H1 (cell line): ENCODE measurements around the gene RAD51B.

Experiments
- CEBPB ChIP-seq: IDR thresholded peaks from 2 replicates; pipeline ENCODE4 v1.6.1; 2012; ENCODE audit warnings: low read depth, low read length
- CHD7 ChIP-seq: fragments of 300-600 bp; sonication (generic); IDR thresholded peaks from 2 replicates; pipeline ENCODE4 v1.7.1; 2012; ENCODE audit warnings: low read length, moderate library complexity, mild to moderate bottlenecking, inconsistent platforms; ENCODE audit not compliant: insufficient replicate concordance
- CREB1 ChIP-seq: IDR thresholded peaks from 2 replicates; pipeline ENCODE4 v1.6.1; 2012; ENCODE audit warnings: inconsistent platforms
- CTCF ChIP-seq, 3 experiments: IDR thresholded peaks; 1 replicate in 2 of 3; 2 replicates in 1 of 3; pipeline versions ENCODE4 v1.5.1 to v1.6.1; 2011; ENCODE audit warnings: low read length in 3 of 3, mild to moderate bottlenecking in 3 of 3, inconsistent platforms in 2 of 3, low read depth in 1 of 3, moderate library complexity in 1 of 3; ENCODE audit not compliant: insufficient read depth in 1 of 3; ENCODE audit errors: control extremely low read depth in 1 of 3
- EP300 ChIP-seq, 2 experiments: IDR thresholded peaks; 1 replicate in 1 of 2; 2 replicates in 1 of 2; pipeline ENCODE4 v1.6.1; 2011 to 2012; ENCODE audit warnings: low read depth in 2 of 2, low read length in 2 of 2, mild to moderate bottlenecking in 2 of 2, borderline replicate concordance in 1 of 2, inconsistent platforms in 1 of 2, moderate library complexity in 1 of 2
- GABPA ChIP-seq: IDR thresholded peaks from 2 replicates; pipeline ENCODE4 v1.6.1; 2011; ENCODE audit warnings: mild to moderate bottlenecking, low read length, moderate library complexity, borderline replicate concordance; ENCODE audit not compliant: insufficient read depth
- JUN ChIP-seq: IDR thresholded peaks from 2 replicates; pipeline ENCODE4 v1.6.1; 2011; ENCODE audit warnings: low read depth, mild to moderate bottlenecking, improper control_type of control experiment, low read length
- POLR2A ChIP-seq, 2 experiments: IDR thresholded peaks; 1 replicate in 1 of 2; 2 replicates in 1 of 2; pipeline ENCODE4 v1.6.1; 2011; ENCODE audit warnings: low read depth in 2 of 2, low read length in 2 of 2, mild to moderate bottlenecking in 2 of 2; ENCODE audit errors: control extremely low read depth in 1 of 2
- POLR2AphosphoS5 ChIP-seq: IDR thresholded peaks from 2 replicates; pipeline ENCODE4 v1.6.1; 2011; ENCODE audit warnings: low read depth, low read length
- RFX5 ChIP-seq: IDR thresholded peaks from 2 replicates; pipeline ENCODE4 v1.6.1; 2011; ENCODE audit warnings: low read depth, low read length, improper control_type of control experiment, borderline replicate concordance
- TAF1 ChIP-seq: IDR thresholded peaks from 2 replicates; pipeline ENCODE4 v1.6.1; 2011; ENCODE audit warnings: mild to moderate bottlenecking, low read depth, low read length
- USF2 ChIP-seq: IDR thresholded peaks from 2 replicates; pipeline ENCODE4 v1.6.1; 2011; ENCODE audit warnings: low read length, improper control_type of control experiment

GRCh38 chr14:68088451-68088854, 268.9 kb downstream of the RAD51B start:
- TF ChIP-seq JUN (no peak), CTCF (IDR thresholded peaks at IDR 0.05; ENCODE audit: control extremely low read depth in 1 of 3, insufficient read depth in 1 of 3, low read depth in 1 of 3, low read length in 3 of 3) (no peak), CREB1 (no peak), EP300 (IDR thresholded peaks at IDR 0.05; ENCODE audit: borderline replicate concordance in 1 of 2, low read depth in 2 of 2, low read length in 2 of 2) (no peak), POLR2A (IDR thresholded peaks at IDR 0.05; ENCODE audit: control extremely low read depth in 1 of 2, low read depth in 2 of 2, low read length in 2 of 2) (no peak), USF2 (no peak), GABPA (no peak), POLR2AphosphoS5 (no peak), TAF1 (no peak), CEBPB (no peak), RFX5 (no peak), CHD7 (no peak)
